ENCODE results near the gene PRR15L.

Gene PRR15L

GRCh38 chr17:47945080-47945479 is 12.6 kb downstream of the PRR15L start:
- peaks cover 22 to 26% of the 10 kb centered on the region in 2 experiments for H3K4me1 ChIP-seq (ENCODE audit: control insufficient read depth in 1 of 2, insufficient read depth in 1 of 2, low read depth in 1 of 2, low read length in 1 of 2)
- no peak overlapping the region for H3K27ac ChIP-seq
- H3K27me3 ChIP-seq, result no peaks in the 10 kb centered on the region
- TF ChIP-seq, protein P1, sequence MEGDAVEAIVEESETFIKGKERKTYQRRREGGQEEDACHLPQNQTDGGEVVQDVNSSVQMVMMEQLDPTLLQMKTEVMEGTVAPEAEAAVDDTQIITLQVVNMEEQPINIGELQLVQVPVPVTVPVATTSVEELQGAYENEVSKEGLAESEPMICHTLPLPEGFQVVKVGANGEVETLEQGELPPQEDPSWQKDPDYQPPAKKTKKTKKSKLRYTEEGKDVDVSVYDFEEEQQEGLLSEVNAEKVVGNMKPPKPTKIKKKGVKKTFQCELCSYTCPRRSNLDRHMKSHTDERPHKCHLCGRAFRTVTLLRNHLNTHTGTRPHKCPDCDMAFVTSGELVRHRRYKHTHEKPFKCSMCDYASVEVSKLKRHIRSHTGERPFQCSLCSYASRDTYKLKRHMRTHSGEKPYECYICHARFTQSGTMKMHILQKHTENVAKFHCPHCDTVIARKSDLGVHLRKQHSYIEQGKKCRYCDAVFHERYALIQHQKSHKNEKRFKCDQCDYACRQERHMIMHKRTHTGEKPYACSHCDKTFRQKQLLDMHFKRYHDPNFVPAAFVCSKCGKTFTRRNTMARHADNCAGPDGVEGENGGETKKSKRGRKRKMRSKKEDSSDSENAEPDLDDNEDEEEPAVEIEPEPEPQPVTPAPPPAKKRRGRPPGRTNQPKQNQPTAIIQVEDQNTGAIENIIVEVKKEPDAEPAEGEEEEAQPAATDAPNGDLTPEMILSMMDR (IDR thresholded peaks at IDR 0.05), result no peak
- no peaks in the 10 kb centered on the region for H3K36me3 ChIP-seq
- H3K4me3 ChIP-seq (ENCODE audit: low read depth in 1 of 2, low read length in 1 of 2), result no peak overlapping the region
- H3K9me3 ChIP-seq, result no peaks in the 10 kb centered on the region

- peaks cover 13 to 15% of the 10 kb centered on the region in 2 experiments for H3K4me1 ChIP-seq (ENCODE audit: control insufficient read depth in 1 of 2, insufficient read depth in 1 of 2, low read depth in 1 of 2, low read length in 1 of 2)
- TF ChIP-seq, protein P1 (IDR thresholded peaks at IDR 0.05), result no peak
- H3K4me3 ChIP-seq (ENCODE audit: low read depth in 1 of 2, low read length in 1 of 2), result no peak overlapping the region
- no peaks in the 10 kb centered on the region for H3K36me3 ChIP-seq
- H3K27me3 ChIP-seq, result no peaks in the 10 kb centered on the region
- H3K9me3 ChIP-seq, result no peaks in the 10 kb centered on the region
- H3K27ac ChIP-seq, result no peak overlapping the region
These were observed 15.1 kb downstream of the PRR15L start for GRCh38 chr17:47942568-47942967.

GRCh38 chr17:47942096-47942510 is 15.6 kb downstream of the PRR15L start:
- no peaks in the 10 kb centered on the region for H3K27me3 ChIP-seq
- no peaks in the 10 kb centered on the region for H3K9me3 ChIP-seq
- peaks cover 13 to 15% of the 10 kb centered on the region in 2 experiments for H3K4me1 ChIP-seq (ENCODE audit: control insufficient read depth in 1 of 2, insufficient read depth in 1 of 2, low read depth in 1 of 2, low read length in 1 of 2)
- no peaks in the 10 kb centered on the region for H3K36me3 ChIP-seq
- peak overlapping the region; percentile 68 for H3K27ac ChIP-seq
- TF ChIP-seq, protein P1 (IDR thresholded peaks at IDR 0.05), result no peak
- H3K4me3 ChIP-seq (ENCODE audit: low read depth in 1 of 2, low read length in 1 of 2), result peak overlapping the region; percentile 69 to 98

DNA sequence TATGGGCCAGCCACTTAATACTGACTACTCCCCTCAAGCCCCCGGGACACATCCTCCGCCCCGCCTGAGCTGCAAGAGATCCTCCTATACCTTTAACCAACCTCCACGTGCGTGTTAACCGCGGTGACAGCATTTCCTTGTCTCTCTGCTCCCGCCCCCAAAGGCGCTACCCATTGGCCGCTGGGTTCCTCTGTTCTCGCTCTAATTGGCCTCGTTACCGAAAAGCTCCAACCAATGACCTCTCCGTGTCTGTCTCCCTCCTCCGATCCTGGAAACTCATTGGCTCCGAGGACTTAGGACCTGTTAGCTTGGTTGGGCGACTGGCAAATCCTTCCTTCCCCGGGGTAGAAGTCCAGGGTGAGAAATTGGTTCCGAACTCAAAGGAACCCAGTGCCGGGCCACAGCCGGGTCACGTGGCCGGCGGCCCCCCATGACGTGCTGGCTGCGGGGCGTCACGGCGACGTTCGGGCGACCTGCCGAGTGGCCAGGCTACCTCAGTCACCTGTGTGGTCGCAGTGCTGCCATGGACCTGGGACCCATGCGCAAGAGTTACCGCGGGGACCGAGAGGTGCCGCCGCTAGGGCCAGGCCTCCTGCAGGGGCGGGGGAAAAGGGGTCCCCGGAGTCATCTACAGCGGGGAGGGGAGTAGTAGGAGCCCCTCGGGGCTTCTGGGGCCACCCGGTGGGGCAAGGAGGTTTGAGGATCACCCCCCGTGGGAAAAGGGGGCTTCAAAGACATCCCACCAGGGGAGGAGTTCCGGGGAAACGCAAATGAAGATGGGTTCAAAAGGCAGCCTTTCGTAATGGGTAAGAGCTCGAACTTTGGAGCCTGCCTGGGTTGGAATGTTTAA is 16.2 kb downstream of the PRR15L start, which contains the start of gene PNPO:
PNPO (plus strand) TSS at position 326 of the 850 bp plus-strand sequence; CDS start at position 431, 105 bp downstream.
- H3K36me3 ChIP-seq, result no peaks in the 10 kb centered on the region
- peak within 1 kb of the TSS; percentile 69 to 98 for H3K4me3 ChIP-seq (ENCODE audit: low read depth in 1 of 2, low read length in 1 of 2)
- peak within 1 kb of the TSS; percentile 68 for H3K27ac ChIP-seq
- H3K9me3 ChIP-seq, result no peaks in the 10 kb centered on the region
- H3K4me1 ChIP-seq (ENCODE audit: control insufficient read depth in 1 of 2, insufficient read depth in 1 of 2, low read depth in 1 of 2, low read length in 1 of 2), result peaks cover 13 to 15% of the 10 kb centered on the region in 2 experiments
- TF ChIP-seq, protein P1 (IDR thresholded peaks at IDR 0.05), result peak; percentile 51
- no peaks in the 10 kb centered on the region for H3K27me3 ChIP-seq

DNA sequence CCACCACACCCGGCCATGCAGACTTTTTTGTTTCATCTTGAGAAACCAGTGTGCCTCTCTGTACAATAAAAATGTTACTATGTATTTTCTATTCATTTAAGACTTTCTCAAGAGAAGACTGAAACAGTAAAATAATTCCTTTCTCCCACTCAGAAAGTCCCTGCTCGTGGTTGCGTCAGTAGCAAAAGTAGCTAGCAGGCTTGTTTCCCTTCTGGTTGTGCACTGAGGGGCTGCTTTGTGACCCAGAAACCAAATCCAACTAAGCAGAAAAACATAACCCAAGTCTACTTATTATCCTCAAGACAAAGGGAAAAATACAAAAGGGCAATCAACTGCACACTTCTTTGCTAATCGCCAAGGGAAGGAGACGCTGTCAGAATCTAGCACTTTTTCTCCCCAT is 19.7 kb downstream of the PRR15L start:
- H3K4me1 ChIP-seq (ENCODE audit: control insufficient read depth in 1 of 2, insufficient read depth in 1 of 2, low read depth in 1 of 2, low read length in 1 of 2), result peaks cover 13 to 15% of the 10 kb centered on the region in 2 experiments
- no peaks in the 10 kb centered on the region for H3K9me3 ChIP-seq
- no peaks in the 10 kb centered on the region for H3K27me3 ChIP-seq
- TF ChIP-seq, protein P1 (IDR thresholded peaks at IDR 0.05), result no peak
- H3K4me3 ChIP-seq (ENCODE audit: low read depth in 1 of 2, low read length in 1 of 2), result no peak overlapping the region
- H3K27ac ChIP-seq, result no peak overlapping the region
- H3K36me3 ChIP-seq, result no peaks in the 10 kb centered on the region
